SK-N-SH (cell line): Measurements from ENCODE around the gene SELENOI. TPM values are rescaled to one million over a fixed set of nuclear protein-coding genes. Genes with fewer than 3 reads are reported as not detected.

Source experiments
- CTCF ChIA-PET: fragments of 300-600, 350-600 bp; formaldehyde crosslinking; extraction: SDS; loops from one replicate; lab custom pipeline; 2021; lab: Yijun Ruan, JAX
- POLR2A ChIA-PET: fragments of 350-600 bp; sonication (Branson Sonifier 250); formaldehyde crosslinking; extraction: SDS; loops from one replicate; lab custom pipeline; 2020; ENCODE audit warnings: antibody characterized with exemption, inconsistent platforms; lab: Yijun Ruan, JAX
- DNase-seq: peaks from one replicate; pipeline ENCODE4 v3.0.0; 2012
- H2AFZ ChIP-seq: fragments of 200-600 bp; sonication (generic); 2 replicates; pipeline ENCODE4 v1.8.1; 2016; ENCODE audit warnings: antibody characterized with exemption, mild to moderate bottlenecking, low read depth
- H3F3A ChIP-seq: fragments of 200-600 bp; sonication (generic); replicated peaks from 2 replicates; pipeline ENCODE3; 2016; ENCODE audit warnings: antibody characterized with exemption, mild to moderate bottlenecking; ENCODE audit not compliant: insufficient read depth
- H3K27ac ChIP-seq, 2 experiments: fragments of 200-500 bp in 1 of 2; fragments of 200-600 bp in 1 of 2; sonication (Bioruptor generic) in 1 of 2; sonication (generic), shearing (Covaris generic) in 1 of 2; 2 replicates each; pipeline versions ENCODE4 v1.5.1 to v1.6.1; 2014 to 2016; ENCODE audit warnings: low read depth in 2 of 2, inconsistent platforms in 1 of 2, low read length in 1 of 2, mild to moderate bottlenecking in 1 of 2, mixed read lengths in 1 of 2
- H3K27me3 ChIP-seq: fragments of 200-600 bp; sonication (generic), shearing (Covaris generic); 2 replicates; pipeline ENCODE4 v1.6.1; 2016; ENCODE audit warnings: mixed run types; ENCODE audit not compliant: insufficient read depth
- H3K36me3 ChIP-seq, 2 experiments: fragments of 200-500 bp in 1 of 2; fragments of 200-600 bp in 1 of 2; sonication (Bioruptor generic) in 1 of 2; sonication (generic) in 1 of 2; replicated peaks in 1 of 2; 2 replicates each; pipeline versions ENCODE3 to v1.5.1; 2014 to 2016; ENCODE audit warnings: low read length in 1 of 2, mild to moderate bottlenecking in 1 of 2; ENCODE audit not compliant: insufficient read depth in 2 of 2, control insufficient read depth in 1 of 2
- H3K4me1 ChIP-seq, 2 experiments: fragments of 200-500 bp in 1 of 2; fragments of 200-600 bp in 1 of 2; sonication (Bioruptor generic) in 1 of 2; sonication (generic), shearing (Covaris generic) in 1 of 2; 2 replicates each; pipeline versions ENCODE4 v1.5.1 to v1.6.1; 2014 to 2016; ENCODE audit warnings: low read depth in 1 of 2, low read length in 1 of 2, mixed run types in 1 of 2; ENCODE audit not compliant: insufficient read depth in 2 of 2, control insufficient read depth in 1 of 2
- H3K4me2 ChIP-seq: fragments of 200-600 bp; sonication (generic), shearing (Covaris generic); 2 replicates; pipeline ENCODE4 v1.6.1; 2017; ENCODE audit warnings: mixed run types
- H3K4me3 ChIP-seq, 2 experiments: fragments of 200-500 bp in 1 of 2; fragments of 200-600 bp in 1 of 2; sonication (Bioruptor generic) in 1 of 2; sonication (generic), shearing (Covaris generic) in 1 of 2; 2 replicates each; pipeline versions ENCODE4 v1.5.1 to v1.8.1; 2014 to 2016; ENCODE audit warnings: low read depth in 2 of 2, inconsistent platforms in 1 of 2, low read length in 1 of 2, mild to moderate bottlenecking in 1 of 2, mixed read lengths in 1 of 2, moderate library complexity in 1 of 2
- H3K79me2 ChIP-seq: fragments of 200-600 bp; sonication (generic); 2 replicates; pipeline ENCODE4 v1.8.1; 2017; ENCODE audit warnings: mild to moderate bottlenecking; ENCODE audit not compliant: insufficient read depth
- H3K9ac ChIP-seq: fragments of 200-600 bp; sonication (generic); 2 replicates; pipeline ENCODE4 v1.6.1; 2017; ENCODE audit warnings: mixed run types
- H3K9me2 ChIP-seq: fragments of 200-600 bp; sonication (generic); 2 replicates; pipeline ENCODE4 v1.6.1; 2017; ENCODE audit warnings: mixed run types
- H3K9me3 ChIP-seq: fragments of 200-600 bp; sonication (generic); 2 replicates; pipeline ENCODE4 v1.6.1; 2017; ENCODE audit warnings: mixed run types, mild to moderate bottlenecking, moderate library complexity
- H4K20me1 ChIP-seq: fragments of 200-600 bp; sonication (generic); 2 replicates; pipeline ENCODE4 v1.6.1; 2017; ENCODE audit warnings: mild to moderate bottlenecking, mixed run types; ENCODE audit not compliant: insufficient read depth
- CTCF ChIP-seq: fragments of 200-600 bp; sonication (generic); IDR thresholded peaks from 2 replicates; pipeline ENCODE4 v1.6.1; 2017; ENCODE audit warnings: antibody characterized with exemption, mild to moderate bottlenecking, moderate library complexity
- EP300 ChIP-seq, 2 experiments: IDR thresholded peaks; 2 replicates each; pipeline versions ENCODE4 v1.4.0 to v1.6.1; 2012; ENCODE audit warnings: borderline replicate concordance in 1 of 2, low read depth in 1 of 2, low read length in 1 of 2
- FOSL2 ChIP-seq: IDR thresholded peaks from 2 replicates; pipeline ENCODE4 v1.4.0; 2012; ENCODE audit warnings: low read depth, mild to moderate bottlenecking, moderate library complexity, borderline replicate concordance
- FOXJ3 ChIP-seq: sonication (generic); formaldehyde crosslinking; IDR thresholded peaks from 2 replicates; pipeline ENCODE4 v1.5.1; 2020; ENCODE audit warnings: mild to moderate bottlenecking, missing genetic modification reagents
- GABPA ChIP-seq: IDR thresholded peaks from 2 replicates; pipeline ENCODE4 v1.4.0; 2012; ENCODE audit warnings: low read depth, mild to moderate bottlenecking
- GATA2 ChIP-seq: sonication (generic); formaldehyde crosslinking; IDR thresholded peaks from 2 replicates; pipeline ENCODE4 v1.5.0; 2020; ENCODE audit warnings: mild to moderate bottlenecking, missing genetic modification reagents
- IRF3 ChIP-seq: fragments of 150-350 bp; IDR thresholded peaks from 2 replicates; pipeline ENCODE4 v1.6.1; 2016; ENCODE audit warnings: mild to moderate bottlenecking, low read depth, low read length
- JUND ChIP-seq: IDR thresholded peaks from 2 replicates; pipeline ENCODE4 v1.4.0; 2012
- MXI1 ChIP-seq: IDR thresholded peaks from 2 replicates; pipeline ENCODE4 v1.6.1; 2012; ENCODE audit warnings: mild to moderate bottlenecking, low read depth, low read length, improper control_type of control experiment
- NRF1 ChIP-seq: IDR thresholded peaks from 2 replicates; pipeline ENCODE4 v1.6.1; 2012; ENCODE audit warnings: low read depth, mild to moderate bottlenecking, low read length
- RCOR1 ChIP-seq: fragments of 150-350 bp; IDR thresholded peaks from 2 replicates; pipeline ENCODE4 v1.6.1; 2017; ENCODE audit warnings: antibody characterized with exemption, low read length
- REST ChIP-seq: IDR thresholded peaks from 2 replicates; pipeline ENCODE4 v1.6.1; 2012; ENCODE audit warnings: mild to moderate bottlenecking, low read depth, low read length, moderate library complexity
- RFX5 ChIP-seq: IDR thresholded peaks from 2 replicates; pipeline ENCODE4 v1.6.1; 2012; ENCODE audit warnings: mild to moderate bottlenecking, improper control_type of control experiment, low read length
- RXRA ChIP-seq: IDR thresholded peaks from 2 replicates; pipeline ENCODE4 v1.4.0; 2012; ENCODE audit warnings: low read depth, mild to moderate bottlenecking, borderline replicate concordance
- SMC3 ChIP-seq: IDR thresholded peaks from 2 replicates; pipeline ENCODE4 v1.6.1; 2012; ENCODE audit warnings: low read depth, low read length, improper control_type of control experiment
- TCF12 ChIP-seq: IDR thresholded peaks from 2 replicates; pipeline ENCODE4 v1.4.0; 2012
- YY1 ChIP-seq: IDR thresholded peaks from 2 replicates; pipeline ENCODE4 v1.4.0; 2012; ENCODE audit warnings: low read depth, mild to moderate bottlenecking
- ZBTB33 ChIP-seq: IDR thresholded peaks from 2 replicates; pipeline ENCODE4 v1.4.0; 2012; ENCODE audit warnings: low read depth, borderline replicate concordance
- WGBS: methylation state at CpG from one replicate; pipeline ENCODE4 v1.1.6; 2017; ENCODE audit warnings: low lambda C conversion rate; 5-methylcytosine and 5-hydroxymethylcytosine counted together
- polyA plus RNA-seq, 3 experiments: library from polyadenylated mRNA; depleted of rRNA; stranded (reverse); fragments of >200 nt; gene quantifications; 2 replicates each; pipeline ENCODE4 v1.2.3, GENCODE V29; 2012

Gene SELENOI
- polyA plus RNA-seq, 1 of the 3 experiments (the other 2 are of a cell fraction): 4.4 TPM

GRCh38 chr2:26411419-26411818 lies 65.5 kb downstream of the SELENOI start:
- no peaks in the 10 kb centered on the region for H3K36me3 ChIP-seq
- H3K9me3 ChIP-seq: no peaks in the 10 kb centered on the region
- no peaks in the 10 kb centered on the region for H4K20me1 ChIP-seq
- no peak overlapping the region for H3K4me3 ChIP-seq
- H3K9me2 ChIP-seq: no peaks in the 10 kb centered on the region
- DNase-seq: no peak
- POLR2A ChIA-PET: no interaction called here
- H3K79me2 ChIP-seq: no peaks in the 10 kb centered on the region
- no peak for TF ChIP-seq ZBTB33
- TF ChIP-seq SMC3: no peak
- TF ChIP-seq GABPA: no peak
- no peak for TF ChIP-seq FOSL2
- no peak for TF ChIP-seq JUND
- no peak for TF ChIP-seq YY1
- TF ChIP-seq CTCF: no peak
- TF ChIP-seq GATA2 (CRISPR knock-in tag): no peak
- no peak for TF ChIP-seq NRF1
- no peak for TF ChIP-seq MXI1
- no peak for TF ChIP-seq TCF12
- no peak for TF ChIP-seq REST
- TF ChIP-seq RXRA: no peak
- TF ChIP-seq EP300 (IDR thresholded peaks at IDR 0.05; ENCODE audit: borderline replicate concordance in 1 of 2, low read depth in 1 of 2, low read length in 1 of 2): no peak
- no peak for TF ChIP-seq IRF3
- no peak for TF ChIP-seq RCOR1
- no peak for TF ChIP-seq FOXJ3 (CRISPR knock-in tag)
- TF ChIP-seq RFX5: no peak
- peaks cover 0 to 2% of the 10 kb centered on the region in 2 experiments; a peak in 1 of 4 replicates for H3K4me1 ChIP-seq
- H3K27ac ChIP-seq: no peak overlapping the region
- no peak overlapping the region for H2AFZ ChIP-seq
- H3K9ac ChIP-seq: no peak overlapping the region
- H3K4me2 ChIP-seq: no peak overlapping the region
- 89% methylated on average over 6 of the region's 6 CpGs for WGBS
- H3F3A ChIP-seq: no peaks in the 10 kb centered on the region
- CTCF ChIA-PET: no interaction called here
- H3K27me3 ChIP-seq: no peaks in the 10 kb centered on the region
